Thyroid gland (tissue), 4 donors: ENCODE measurements around the gene C6orf52.

Experiments used
- CTCF ChIP-seq, 6 experiments: fragments of 200-600 bp in 3 of 6; fragments of 450-650 bp in 3 of 6; sonication (generic) in 3 of 6; IDR thresholded peaks; one replicate each; pipeline ENCODE4 v1.5.1; 2016 to 2019; ENCODE audit warnings: antibody characterized with exemption in 6 of 6, mild to moderate bottlenecking in 2 of 6, inconsistent platforms in 1 of 6, moderate library complexity in 1 of 6
- POLR2A ChIP-seq, 2 donors: fragments of 450-650 bp; IDR thresholded peaks; one replicate each; pipeline ENCODE4 v1.6.1; 2017; ENCODE audit warnings: antibody characterized with exemption in 2 of 2, mild to moderate bottlenecking in 2 of 2, moderate library complexity in 1 of 2

DNA sequence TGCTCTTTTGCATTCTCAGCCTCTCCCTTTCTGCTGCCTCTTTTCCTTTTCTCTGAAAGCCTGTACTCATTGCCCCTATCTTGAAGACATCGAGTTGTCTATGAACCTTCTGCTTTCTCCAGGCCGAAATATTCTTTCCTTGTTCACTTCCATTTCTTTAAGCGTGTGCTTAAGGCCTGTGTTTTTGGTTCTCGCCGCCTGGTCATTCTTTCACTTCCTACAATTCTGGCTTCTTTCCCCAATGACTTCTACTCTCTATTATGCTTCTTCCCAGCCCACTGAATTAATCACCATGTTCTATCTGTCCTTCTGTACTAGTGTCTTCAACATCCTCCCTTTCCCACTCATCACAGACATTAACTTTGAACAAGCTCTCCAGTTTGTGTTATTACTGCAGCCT is 69.6 kb downstream of the C6orf52 start:
- TF ChIP-seq POLR2A (IDR thresholded peaks at IDR 0.05): no peak
- no peak for TF ChIP-seq CTCF (IDR thresholded peaks at IDR 0.05)
